ENCODE results near the gene PPM1N. TPM values are rescaled to one million over a fixed set of nuclear protein-coding genes. Genes with fewer than 3 reads are reported as not detected.

Gene PPM1N
- total RNA-seq, 2 experiments from 2014 or later = 3.7 to 4.2 TPM

GRCh38 chr19:45469132-45469944, 28.9 kb upstream of the PPM1N start:
- Mint-ChIP-seq H3K4me3 (peak overlapping the region; percentile 86), H3K9me3 (no peaks in the 10 kb centered on the region), H3K4me1 (ENCODE audit: low read depth) (peaks cover 34% of the 10 kb centered on the region), H3K27me3 (peaks cover 5% of the 10 kb centered on the region), H3K36me3 (ENCODE audit: low read depth) (peaks cover 17% of the 10 kb centered on the region), H3K27ac (peak overlapping the region; percentile 93)
- POLR2A ChIA-PET = interaction anchor here (1.0 to 3.4 kb wide), 7 partner anchors 9 to 44 kb away, joined by 5 to 29 read pairs (median 12); no protein-coding TSS in a partner anchor
- intact Hi-C loops (cut with micrococcal nuclease) = no loop called here
- CTCF ChIA-PET = interaction anchor here (0.6 to 5.2 kb wide), 14 partner anchors 9 to 300 kb away, joined by 3 to 64 read pairs (median 4); partner anchors contain the start of gene SIX5
- no peak for TF ChIP-seq CTCF (IDR thresholded peaks at IDR 0.05)
- DNase-seq = peak; percentile 96
- peak; percentile 75 for ATAC-seq

- TF ChIP-seq CTCF (IDR thresholded peaks at IDR 0.05) = no peak
- DNase-seq = peak; percentile 44
Observed at GRCh38 chr19:45469945-45470761, 28.1 kb upstream of the PPM1N start.

GRCh38 chr19:45470762-45471081, 27.5 kb upstream of the PPM1N start:
- Mint-ChIP-seq H3K27ac (no peak overlapping the region), H3K36me3 (ENCODE audit: low read depth) (peaks cover 17% of the 10 kb centered on the region), H3K4me3 (peak overlapping the region; percentile 86), H3K27me3 (peaks cover 5% of the 10 kb centered on the region), H3K9me3 (no peaks in the 10 kb centered on the region), H3K4me1 (ENCODE audit: low read depth) (peaks cover 34% of the 10 kb centered on the region)
- DNase-seq (no peak), ATAC-seq (no peak)
- ChIA-PET CTCF (interaction anchor here (1.3 to 5.3 kb wide), 3 partner anchors 8 to 31 kb away, joined by 4 to 63 read pairs (median 30); no protein-coding TSS in a partner anchor), POLR2A (interaction anchor here (3.4 kb wide), 1 partner anchor 7 kb away, joined by 29 read pairs; no protein-coding TSS in a partner anchor)
- intact Hi-C loops (cut with micrococcal nuclease) = loop anchor here (10.0 kb wide), 1 partner anchor 46 kb away; the partner anchor contains the start of gene ERCC1
- TF ChIP-seq CTCF (IDR thresholded peaks at IDR 0.05) = no peak

More at GRCh38 chr19:45469945-45470761, 28.1 kb upstream of the PPM1N start:
- POLR2A ChIA-PET = interaction anchor here (2.1 to 3.4 kb wide), 5 partner anchors 8 to 30 kb away, joined by 7 to 29 read pairs (median 12); no protein-coding TSS in a partner anchor
- intact Hi-C loops (cut with micrococcal nuclease) = loop anchor here (10.0 kb wide), 1 partner anchor 45 kb away; the partner anchor contains the start of gene ERCC1
- Mint-ChIP-seq H3K36me3 (ENCODE audit: low read depth) (peaks cover 17% of the 10 kb centered on the region), H3K4me3 (peak overlapping the region; percentile 86), H3K27me3 (peaks cover 5% of the 10 kb centered on the region), H3K9me3 (no peaks in the 10 kb centered on the region), H3K27ac (peak overlapping the region; percentile 92), H3K4me1 (ENCODE audit: low read depth) (peaks cover 34% of the 10 kb centered on the region)
- ATAC-seq = no peak
- CTCF ChIA-PET = interaction anchor here (1.3 to 5.2 kb wide), 9 partner anchors 8 to 68 kb away, joined by 3 to 64 read pairs (median 5); no protein-coding TSS in a partner anchor

GRCh38 chr19:45471111-45471930, 26.9 kb upstream of the PPM1N start:
- no peak for TF ChIP-seq CTCF (IDR thresholded peaks at IDR 0.05)
- ChIA-PET POLR2A (interaction anchor here (3.4 kb wide), 1 partner anchor 7 kb away, joined by 29 read pairs; no protein-coding TSS in a partner anchor), CTCF (interaction anchor here (2.7 to 5.3 kb wide), 2 partner anchors 14 to 32 kb away, joined by 13 to 30 read pairs; no protein-coding TSS in a partner anchor)
- Mint-ChIP-seq H3K4me1 (ENCODE audit: low read depth) (peaks cover 34% of the 10 kb centered on the region), H3K27me3 (peaks cover 5% of the 10 kb centered on the region), H3K9me3 (no peaks in the 10 kb centered on the region), H3K36me3 (ENCODE audit: low read depth) (peaks cover 17% of the 10 kb centered on the region), H3K27ac (no peak overlapping the region), H3K4me3 (no peak overlapping the region)
- ATAC-seq (no peak), DNase-seq (no peak)
- intact Hi-C loops (cut with micrococcal nuclease) = loop anchor here (10.0 kb wide), 1 partner anchor 47 kb away; the partner anchor contains the start of gene ERCC1
